Skeletal muscle satellite cell (primary cell): ENCODE data around the gene DMXL1. TPM values are rescaled to one million over a fixed set of nuclear protein-coding genes. Genes with fewer than 3 reads are reported as not detected.

ENCODE experiments used
- H3K27me3 ChIP-seq: 2 replicates; pipeline ENCODE4 v1.7.0; 2013; ENCODE audit warnings: low read length; ENCODE audit not compliant: control insufficient read depth, insufficient read depth
- H3K36me3 ChIP-seq: 2 replicates; pipeline ENCODE4 v1.7.0; 2013; ENCODE audit warnings: mild to moderate bottlenecking, control low read depth, low read length; ENCODE audit not compliant: insufficient read depth
- H3K4me1 ChIP-seq: 2 replicates; pipeline ENCODE4 v1.7.0; 2013; ENCODE audit warnings: low read length; ENCODE audit not compliant: control insufficient read depth, insufficient read depth
- H3K4me2 ChIP-seq: 2 replicates; pipeline ENCODE4 v1.7.0; 2013; ENCODE audit warnings: mild to moderate bottlenecking, low read length
- H3K4me3 ChIP-seq: 2 replicates; pipeline ENCODE4 v1.7.0; 2013; ENCODE audit warnings: low read length
- H3K9ac ChIP-seq: 2 replicates; pipeline ENCODE4 v1.7.0; 2013; ENCODE audit warnings: mild to moderate bottlenecking, low read depth, low read length, moderate library complexity
- H3K9me3 ChIP-seq: replicated peaks from 2 replicates; pipeline ENCODE4 v1.7.0; 2013; ENCODE audit warnings: mild to moderate bottlenecking, control low read depth, low read length
- small RNA-seq: library from RNA; depleted of rRNA; stranded (forward); fragments of <200 nt; gene quantifications from one replicate; pipeline ENCODE3, GENCODE V24; 2012

DMXL1 gene

DNA sequence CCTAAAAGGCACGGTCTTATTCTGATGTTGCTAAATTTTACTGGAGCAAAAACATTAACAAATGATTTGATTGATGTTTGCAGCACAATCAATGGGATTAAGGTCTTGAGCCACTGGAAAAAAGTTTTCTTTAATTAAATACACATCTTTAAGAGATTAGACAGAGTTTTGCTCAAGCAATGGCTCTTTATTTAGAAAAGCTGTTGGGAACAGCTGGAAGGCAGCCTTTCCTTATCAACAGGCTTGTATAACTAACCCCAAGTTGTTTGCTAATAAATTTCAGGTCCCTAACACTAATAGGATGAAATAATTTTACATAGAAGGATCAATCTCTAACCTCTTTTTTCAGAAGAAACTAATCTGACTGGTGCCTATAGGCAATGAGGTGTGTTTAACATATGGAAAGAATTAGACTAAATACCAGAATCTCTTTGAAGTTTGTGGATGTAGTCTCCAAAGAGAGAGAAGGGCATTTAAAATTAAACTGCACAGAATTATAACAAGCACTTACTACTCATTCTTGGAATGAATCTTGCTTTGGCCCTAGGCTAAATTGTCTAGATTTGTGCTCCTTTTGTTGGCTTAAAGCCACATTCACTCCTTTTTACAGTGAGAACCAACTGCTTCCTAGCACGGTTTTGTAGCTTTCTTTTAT is 217.6 kb downstream of the DMXL1 start:
- Histone ChIP-seq H3K27me3 (no peaks in the 10 kb centered on the region), H3K9me3 (no peaks in the 10 kb centered on the region), H3K36me3 (no peaks in the 10 kb centered on the region), H3K4me1 (peaks cover 9% of the 10 kb centered on the region), H3K4me2 (no peak overlapping the region), H3K4me3 (no peak overlapping the region), H3K9ac (no peak overlapping the region)

DNA sequence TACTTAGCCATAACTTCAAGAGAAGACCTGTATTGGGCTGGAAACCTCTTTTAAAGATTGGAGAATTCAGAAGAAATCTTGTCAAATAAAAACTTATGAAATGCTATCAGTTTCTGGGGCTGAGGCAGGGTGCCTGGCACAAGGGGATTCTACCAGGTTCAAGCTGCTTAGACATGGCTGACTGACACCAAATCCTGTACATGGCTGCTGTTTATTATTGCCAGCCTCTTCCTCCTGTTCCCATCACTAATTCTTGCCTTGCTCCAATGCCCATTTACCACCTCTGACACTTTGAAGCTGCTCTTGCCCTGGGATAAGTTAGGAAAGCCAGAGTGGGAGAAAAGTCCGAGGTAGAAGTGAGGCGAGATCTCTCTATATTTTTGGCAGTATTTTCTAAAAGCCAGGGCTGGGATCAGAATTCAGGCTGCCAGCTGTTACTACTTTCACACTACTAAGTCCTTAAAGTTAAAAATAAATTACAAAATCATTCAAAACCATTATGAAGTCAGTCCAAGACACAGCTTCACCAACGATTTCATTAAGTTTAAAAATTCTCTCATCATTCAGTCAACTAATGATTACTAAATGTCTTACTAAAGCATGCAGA is 218.7 kb downstream of the DMXL1 start:
- no peaks in the 10 kb centered on the region for H3K36me3 ChIP-seq
- no peak overlapping the region for H3K9ac ChIP-seq
- no peak overlapping the region for H3K4me2 ChIP-seq
- no peak overlapping the region for H3K4me3 ChIP-seq
- H3K27me3 ChIP-seq, result no peaks in the 10 kb centered on the region
- no peaks in the 10 kb centered on the region for H3K9me3 ChIP-seq
- peaks cover 9% of the 10 kb centered on the region for H3K4me1 ChIP-seq

DNA sequence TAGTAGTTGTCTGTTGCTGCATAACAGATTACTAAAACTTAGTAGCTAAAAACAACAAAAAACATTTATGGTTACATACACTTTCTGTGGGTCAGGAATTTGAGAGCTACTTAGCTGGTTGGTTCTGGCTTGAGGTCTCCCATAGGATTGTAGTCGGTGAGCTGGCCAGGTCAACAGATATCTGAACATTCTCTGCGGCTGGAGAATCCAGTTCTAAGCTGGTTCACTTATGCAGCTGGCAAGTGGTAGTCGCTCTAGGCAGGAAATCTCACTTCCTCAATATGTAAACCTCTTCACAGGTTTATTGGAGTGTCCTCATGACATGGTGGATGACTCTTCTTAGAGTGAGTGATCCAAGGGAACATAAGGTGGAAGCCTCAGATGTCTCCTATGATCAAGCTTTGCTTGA is 219.3 kb downstream of the DMXL1 start:
- Histone ChIP-seq H3K4me1 (peaks cover 9% of the 10 kb centered on the region), H3K9me3 (no peaks in the 10 kb centered on the region), H3K36me3 (no peaks in the 10 kb centered on the region), H3K4me2 (no peak overlapping the region), H3K27me3 (no peaks in the 10 kb centered on the region), H3K9ac (no peak overlapping the region), H3K4me3 (no peak overlapping the region)

DNA sequence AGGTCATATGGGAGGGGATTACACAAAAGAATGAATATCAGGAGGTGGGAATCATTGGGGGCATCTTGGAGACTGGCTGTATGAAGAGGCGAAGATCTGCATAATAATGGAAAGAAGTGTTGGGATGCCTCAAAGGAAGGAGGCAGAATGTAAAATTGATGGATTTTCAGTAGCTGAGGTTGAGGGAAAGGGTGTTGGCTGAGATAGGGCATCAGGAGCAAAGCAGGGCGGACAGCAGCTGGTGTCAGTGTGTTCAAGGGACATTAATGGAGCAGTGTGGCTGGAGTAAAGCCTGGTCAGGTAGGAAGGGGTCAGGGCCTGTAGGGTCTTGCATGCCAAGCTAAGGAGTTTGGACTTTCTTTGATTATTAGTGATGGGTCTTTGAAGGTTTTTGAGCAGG is 219.7 kb downstream of the DMXL1 start:
- Histone ChIP-seq H3K4me1 (peaks cover 6% of the 10 kb centered on the region), H3K36me3 (no peaks in the 10 kb centered on the region), H3K4me2 (no peak overlapping the region), H3K27me3 (no peaks in the 10 kb centered on the region), H3K4me3 (no peak overlapping the region), H3K9ac (no peak overlapping the region), H3K9me3 (no peaks in the 10 kb centered on the region)

DNA sequence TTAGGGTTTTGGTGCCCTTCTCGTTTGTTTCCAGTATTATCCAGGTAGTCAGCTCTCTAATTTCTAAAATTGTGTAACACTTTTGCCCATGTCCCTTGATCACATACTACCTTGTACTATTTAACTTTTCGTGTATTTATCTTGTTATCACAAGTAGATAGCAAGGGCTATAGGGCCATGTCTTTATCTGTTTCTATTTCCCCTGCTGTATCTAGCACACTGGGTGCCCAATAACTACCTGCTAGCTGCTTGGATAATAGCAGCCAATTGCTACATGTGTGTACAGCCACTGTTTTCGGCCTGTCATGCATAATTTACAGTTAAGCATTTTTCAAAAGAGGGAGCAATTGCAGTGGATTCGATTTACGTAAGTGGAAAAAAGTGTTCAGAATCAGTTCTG is 220.2 kb downstream of the DMXL1 start:
- Histone ChIP-seq H3K4me3 (no peak overlapping the region), H3K9me3 (no peaks in the 10 kb centered on the region), H3K9ac (no peak overlapping the region), H3K36me3 (no peaks in the 10 kb centered on the region), H3K4me2 (no peak overlapping the region), H3K4me1 (peaks cover 6% of the 10 kb centered on the region), H3K27me3 (no peaks in the 10 kb centered on the region)

DNA sequence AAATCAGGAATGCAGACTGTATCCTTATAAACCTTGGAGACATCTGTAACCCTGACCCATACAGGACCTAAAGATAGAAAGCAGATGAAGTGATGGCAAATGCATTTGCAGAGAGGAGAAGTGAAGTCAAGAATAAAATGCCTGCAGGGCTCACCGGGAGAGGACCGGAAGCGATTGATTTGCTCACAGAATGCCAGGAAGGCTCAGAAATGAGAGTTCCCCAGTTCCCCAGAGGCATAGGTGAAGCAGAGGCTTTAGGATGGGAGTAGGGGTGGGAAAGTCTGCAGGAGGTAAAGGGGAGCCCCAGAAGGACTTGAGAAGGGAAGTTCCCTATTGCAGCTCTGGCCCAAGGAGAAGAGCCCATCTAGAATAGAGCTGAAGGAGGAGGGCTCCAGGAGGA is 221.0 kb downstream of the DMXL1 start:
- peaks cover 6% of the 10 kb centered on the region for H3K4me1 ChIP-seq
- no peak overlapping the region for H3K4me2 ChIP-seq

DNA sequence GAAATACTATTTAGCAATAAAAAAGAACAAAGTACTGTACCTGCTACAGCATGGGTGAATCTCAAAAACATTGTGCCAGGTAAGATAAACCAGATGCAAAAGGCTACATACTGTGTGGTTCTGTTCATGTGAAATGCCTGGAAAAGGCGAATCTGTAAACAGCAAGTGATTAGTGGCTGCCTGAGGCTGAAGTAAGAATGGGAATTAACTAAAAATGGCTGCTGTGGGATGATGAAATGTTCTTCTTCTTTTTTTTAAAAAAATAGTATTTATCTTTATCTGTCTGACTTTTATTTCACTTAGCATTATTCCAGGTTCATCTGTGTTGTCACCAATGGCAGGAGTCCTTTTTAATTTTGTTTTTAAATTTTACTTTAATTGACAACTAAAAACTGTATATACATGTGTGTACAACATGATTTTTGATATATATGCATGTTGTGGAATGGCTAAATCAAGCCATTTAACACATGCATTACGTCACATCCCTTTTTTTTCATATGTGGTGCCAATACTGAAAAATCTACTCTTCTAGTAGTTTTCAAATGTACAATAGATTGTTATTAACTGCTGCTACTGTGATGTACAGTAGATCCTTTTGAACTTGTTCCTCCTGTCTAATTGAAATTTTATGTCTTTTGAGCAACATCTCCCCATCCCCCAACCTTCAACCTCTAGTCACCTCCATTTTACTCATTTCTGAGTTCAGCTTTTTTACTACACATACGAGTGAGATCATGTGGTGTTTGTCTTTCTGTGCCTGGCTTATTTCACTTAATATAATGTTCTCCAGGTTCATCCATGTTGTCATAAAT is 222.0 kb downstream of the DMXL1 start:
- Histone ChIP-seq H3K9me3 (no peaks in the 10 kb centered on the region), H3K4me1 (peaks cover 6% of the 10 kb centered on the region), H3K4me3 (no peak overlapping the region), H3K4me2 (no peak overlapping the region), H3K9ac (no peak overlapping the region), H3K27me3 (no peaks in the 10 kb centered on the region), H3K36me3 (no peaks in the 10 kb centered on the region)

More for the DNA sequence above, 221.0 kb downstream of the DMXL1 start:
- Histone ChIP-seq H3K4me3 (no peak overlapping the region), H3K9me3 (no peaks in the 10 kb centered on the region), H3K36me3 (no peaks in the 10 kb centered on the region), H3K9ac (no peak overlapping the region), H3K27me3 (no peaks in the 10 kb centered on the region)

DNA sequence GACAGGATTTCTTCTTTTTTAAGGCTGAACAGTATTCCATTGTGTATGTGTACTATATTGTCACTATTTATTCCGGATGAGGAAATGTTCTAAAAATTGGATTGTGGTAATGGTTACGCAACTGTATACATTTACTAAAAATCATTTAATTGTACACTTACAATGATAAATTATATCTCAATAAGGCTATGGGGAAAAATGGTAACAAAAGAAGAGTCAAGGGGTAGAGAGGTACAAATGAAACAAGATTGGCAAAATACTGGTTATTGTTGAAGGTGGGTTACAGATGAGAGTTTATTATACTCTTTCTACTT is 222.6 kb downstream of the DMXL1 start:
- no peak overlapping the region for H3K4me3 ChIP-seq
- no peaks in the 10 kb centered on the region for H3K9me3 ChIP-seq
- no peaks in the 10 kb centered on the region for H3K27me3 ChIP-seq
- no peak overlapping the region for H3K4me2 ChIP-seq
- H3K4me1 ChIP-seq, result peaks cover 6% of the 10 kb centered on the region
- no peaks in the 10 kb centered on the region for H3K36me3 ChIP-seq
- H3K9ac ChIP-seq, result no peak overlapping the region

Small RNA genes lying within 50 kb of the gene (small RNA-seq; reads per million reads assigned to genes)
- gene LAMTOR3P2 (not detected), gene MIR5706 (not detected), gene RNU6-701P (not detected)
